Stomach (tissue), 9 donors: ENCODE results near the gene MTMR3. TPM values are rescaled to one million over a fixed set of nuclear protein-coding genes. Genes with fewer than 3 reads are reported as not detected.

Experiments used
- DNase-seq, 2 donors: peaks; one replicate each; pipeline versions ENCODE4 v3.0.0 to v3.0.0-alpha.2; 2013 to 2019
- H3K27ac ChIP-seq, 5 donors: fragments of 200-600 bp in 4 of 5; sonication (generic) in 4 of 5; one replicate each; pipeline ENCODE4 v1.5.1; 2013 to 2019; ENCODE audit warnings: mild to moderate bottlenecking in 1 of 5, moderate library complexity in 1 of 5
- H3K27me3 ChIP-seq, 3 donors: fragments of 200-600 bp; sonication (generic); one replicate each; pipeline ENCODE4 v1.5.1; 2017 to 2019; ENCODE audit warnings: mixed run types in 1 of 3
- H3K36me3 ChIP-seq, 4 donors: fragments of 200-600 bp; sonication (generic); 1 replicate in 3 of 4; 2 replicates in 1 of 4; pipeline ENCODE4 v1.5.1; 2016 to 2019
- H3K4me1 ChIP-seq, 4 donors: fragments of 200-600 bp; sonication (generic); one replicate each; pipeline ENCODE4 v1.5.1; 2016 to 2019
- H3K4me3 ChIP-seq, 4 donors: fragments of 200-600 bp; sonication (generic) in 3 of 4; one replicate each; pipeline ENCODE4 v1.5.1; 2016 to 2019; ENCODE audit warnings: mild to moderate bottlenecking in 1 of 4
- H3K9me3 ChIP-seq, 4 donors: fragments of 200-600 bp; sonication (generic); one replicate each; pipeline ENCODE4 v1.5.1; 2016 to 2019
- EP300 ChIP-seq: sonication (generic); formaldehyde crosslinking; IDR thresholded peaks from one replicate; pipeline ENCODE4 v1.6.1; 2017; ENCODE audit warnings: antibody characterized with exemption
- POLR2A ChIP-seq, 4 donors: fragments of 450-650 bp; IDR thresholded peaks; one replicate each; pipeline ENCODE4 v1.6.1; 2016; ENCODE audit warnings: antibody characterized with exemption in 4 of 4, control low read depth in 2 of 4, mild to moderate bottlenecking in 1 of 4, moderate library complexity in 1 of 4
- POLR2AphosphoS5 ChIP-seq, 3 donors: sonication (generic); formaldehyde crosslinking; IDR thresholded peaks; one replicate each; pipeline ENCODE4 v1.6.1; 2016; ENCODE audit warnings: antibody characterized with exemption in 3 of 3
- WGBS, 5 donors: extraction: QIAGEN DNeasy Blood & Tissue Kit in 3 of 5; methylation state at CpG; one replicate each; pipeline versions ENCODE4 v1.1.5 to v1.1.7; 2013 to 2018; 5-methylcytosine and 5-hydroxymethylcytosine counted together
- intact Hi-C: fragments of 100-400 bp; cut with DNase I; formaldehyde crosslinking; loops from one replicate; pipeline ENCODE4 v1.15.1; 2023; ENCODE audit warnings: low total_unique reads
- polyA plus RNA-seq, 3 donors: library from polyadenylated mRNA; stranded (reverse); fragments of 200-250 nt; gene quantifications; one replicate each; pipeline ENCODE4 v1.2.3, GENCODE V29; 2013
- total RNA-seq, 5 donors: library from RNA; depleted of rRNA; stranded (reverse); fragments of >200 nt; gene quantifications; one replicate each; pipeline versions ENCODE4 v1.1.0 to v1.2.3, GENCODE V29; 2014 to 2016
- TF ChIP-seq, protein P1 (sequence below), 7 experiments: fragments of 450-650 bp in 4 of 7; fragments of 200-600 bp in 3 of 7; sonication (generic) in 3 of 7; IDR thresholded peaks; one replicate each; pipeline ENCODE4 v1.5.1; 2016 to 2019; ENCODE audit warnings: antibody characterized with exemption in 7 of 7, control low read depth in 2 of 7, mild to moderate bottlenecking in 1 of 7
- donor health status: healthy with polysubstance abuse.
- donor health status: Bipolar disorder and iron deficiency.
- donor health status: healthy.

MTMR3 gene
- total and polyA plus RNA-seq, 8 donors = 7.3 to 120 (median 49.8) TPM

GRCh38 chr22:29979777-29980321 lies 96.9 kb downstream of the MTMR3 start:
- H3K4me3 ChIP-seq = no peak overlapping the region
- H3K9me3 ChIP-seq = no peaks in the 10 kb centered on the region
- intact Hi-C loops = no loop called here
- H3K27me3 ChIP-seq = no peaks in the 10 kb centered on the region
- peaks cover 4 to 63% (median 41%) of the 10 kb centered on the region in 4 donors for H3K36me3 ChIP-seq
- TF ChIP-seq POLR2AphosphoS5 (IDR thresholded peaks at IDR 0.05) (no peak), POLR2A (IDR thresholded peaks at IDR 0.05) (no peak), EP300 (no peak)
- TF ChIP-seq, protein P1, sequence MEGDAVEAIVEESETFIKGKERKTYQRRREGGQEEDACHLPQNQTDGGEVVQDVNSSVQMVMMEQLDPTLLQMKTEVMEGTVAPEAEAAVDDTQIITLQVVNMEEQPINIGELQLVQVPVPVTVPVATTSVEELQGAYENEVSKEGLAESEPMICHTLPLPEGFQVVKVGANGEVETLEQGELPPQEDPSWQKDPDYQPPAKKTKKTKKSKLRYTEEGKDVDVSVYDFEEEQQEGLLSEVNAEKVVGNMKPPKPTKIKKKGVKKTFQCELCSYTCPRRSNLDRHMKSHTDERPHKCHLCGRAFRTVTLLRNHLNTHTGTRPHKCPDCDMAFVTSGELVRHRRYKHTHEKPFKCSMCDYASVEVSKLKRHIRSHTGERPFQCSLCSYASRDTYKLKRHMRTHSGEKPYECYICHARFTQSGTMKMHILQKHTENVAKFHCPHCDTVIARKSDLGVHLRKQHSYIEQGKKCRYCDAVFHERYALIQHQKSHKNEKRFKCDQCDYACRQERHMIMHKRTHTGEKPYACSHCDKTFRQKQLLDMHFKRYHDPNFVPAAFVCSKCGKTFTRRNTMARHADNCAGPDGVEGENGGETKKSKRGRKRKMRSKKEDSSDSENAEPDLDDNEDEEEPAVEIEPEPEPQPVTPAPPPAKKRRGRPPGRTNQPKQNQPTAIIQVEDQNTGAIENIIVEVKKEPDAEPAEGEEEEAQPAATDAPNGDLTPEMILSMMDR (IDR thresholded peaks at IDR 0.05) = no peak
- DNase-seq = no peak
- 47 to 70% (median 58%) methylated on average over 3 of the region's 3 CpGs for WGBS, 5 donors
- peaks cover 5 to 22% (median 10%) of the 10 kb centered on the region in 4 donors for H3K4me1 ChIP-seq
- H3K27ac ChIP-seq = peak overlapping the region in 3 of 5 donors; percentile 11 to 27 (median 21)

- no peak overlapping the region for H3K27ac ChIP-seq
- no peaks in the 10 kb centered on the region for H3K27me3 ChIP-seq
- no peaks in the 10 kb centered on the region for H3K9me3 ChIP-seq
- intact Hi-C loops = no loop called here
- TF ChIP-seq, protein P1 (IDR thresholded peaks at IDR 0.05) = no peak
- TF ChIP-seq POLR2A (IDR thresholded peaks at IDR 0.05) (no peak), POLR2AphosphoS5 (IDR thresholded peaks at IDR 0.05) (no peak)
- H3K36me3 ChIP-seq = peaks cover 4 to 85% (median 58%) of the 10 kb centered on the region in 4 donors
- DNase-seq = no peak
- H3K4me3 ChIP-seq = no peak overlapping the region
- peaks cover 5 to 21% (median 12%) of the 10 kb centered on the region in 4 donors for H3K4me1 ChIP-seq
- 89 to 95% (median 91%) methylated on average over 10 of the region's 10 CpGs for whole genome bisulfite sequencing, 5 donors
These were observed 100.4 kb downstream of the MTMR3 start for GRCh38 chr22:29983296-29983917.

DNA sequence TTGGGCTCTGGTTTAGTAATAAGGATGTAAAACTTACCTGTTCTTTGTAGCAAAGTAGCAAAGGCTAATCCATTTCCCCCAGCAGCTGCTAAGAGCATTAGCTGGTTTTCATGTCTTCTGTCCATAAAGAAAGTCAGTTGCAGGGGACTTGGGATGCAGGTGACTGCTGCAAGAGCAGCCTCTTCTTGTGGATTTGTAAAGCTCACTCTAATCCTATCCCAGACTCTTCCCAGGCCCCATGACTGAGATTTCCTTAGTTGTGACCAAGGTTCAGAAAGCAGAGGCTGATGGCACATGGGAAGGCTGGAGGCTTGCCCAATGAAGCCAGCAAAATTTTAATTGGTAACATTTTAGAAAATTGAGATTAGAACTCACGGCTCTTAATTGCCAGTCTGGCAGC lies 102.9 kb downstream of the MTMR3 start:
- TF ChIP-seq POLR2A (IDR thresholded peaks at IDR 0.05) = no peak
- TF ChIP-seq EP300 = no peak
- TF ChIP-seq POLR2AphosphoS5 (IDR thresholded peaks at IDR 0.05) = no peak
- TF ChIP-seq, protein P1 (IDR thresholded peaks at IDR 0.05) = no peak
- WGBS, 5 donors = 38 to 77% (median 67%) methylated on average over 1 of the region's 1 CpG
- Histone ChIP-seq H3K9me3 (no peaks in the 10 kb centered on the region), H3K36me3 (peaks cover 4 to 82% (median 59%) of the 10 kb centered on the region in 4 donors), H3K27me3 (no peaks in the 10 kb centered on the region), H3K27ac (no peak overlapping the region), H3K4me1 (peaks cover 0 to 5% (median 0%) of the 10 kb centered on the region in 4 donors), H3K4me3 (no peak overlapping the region)
- DNase-seq = no peak
- intact Hi-C loops = no loop called here

GRCh38 chr22:29987137-29987536 lies 104.2 kb downstream of the MTMR3 start:
- intact Hi-C loops = no loop called here
- DNase-seq = no peak
- WGBS, 5 donors = 21 to 33% (median 23%) methylated on average over 1 of the region's 1 CpG
- Histone ChIP-seq H3K36me3 (peaks cover 4 to 86% (median 66%) of the 10 kb centered on the region in 4 donors), H3K4me1 (peaks cover 0 to 5% (median 2%) of the 10 kb centered on the region in 4 donors), H3K4me3 (no peak overlapping the region), H3K27ac (no peak overlapping the region), H3K9me3 (no peaks in the 10 kb centered on the region), H3K27me3 (no peaks in the 10 kb centered on the region)
- TF ChIP-seq EP300 = no peak
- TF ChIP-seq POLR2A (IDR thresholded peaks at IDR 0.05) = no peak
- TF ChIP-seq, protein P1 (IDR thresholded peaks at IDR 0.05) = no peak
- no peak for TF ChIP-seq POLR2AphosphoS5 (IDR thresholded peaks at IDR 0.05)
